Frontal cortex (tissue), 4 donors: Measurements from ENCODE around the gene HCFC1. TPM values are rescaled to one million over a fixed set of nuclear protein-coding genes. Genes with fewer than 3 reads are reported as not detected.
A peak's percentile ranks its signal among the peaks of the same experiment; 100 is the strongest.
"Not testable (repeated sequence)": the region's sequence is repeated elsewhere in the genome, so short reads cannot be mapped to it uniquely, and the experiment has no call there.

Experiments used
- DNase-seq, 2 donors: peaks; one replicate each; pipeline ENCODE4 v3.0.0; 2012; ENCODE audit warnings: low spot score in 2 of 2
- FAIRE-seq: peaks from 2 replicates; lab custom pipeline; 2012; peaks lifted over from hg19 to GRCh38; lab: Jason Lieb, UNC
- total RNA-seq: library from RNA; depleted of rRNA; stranded (reverse); fragments of >200 nt; gene quantifications from one replicate; pipeline ENCODE4 v1.2.3, GENCODE V29; 2014
- donor health status: control.
- donor health status: control.
- donor health status: control.

The HCFC1 gene
- total RNA-seq, 1 donor from 2014 or later = 9.4 TPM

GRCh38 chrX:153980394-153980793 lies 8.8 kb upstream of the HCFC1 start:
- FAIRE-seq = not testable (repeated sequence)

GRCh38 chrX:153974726-153975286 lies 3.2 kb upstream of the HCFC1 start:
- no peak for FAIRE-seq
- no peak for DNase-seq

More at GRCh38 chrX:153980394-153980793, 8.8 kb upstream of the HCFC1 start:
- DNase-seq = not testable (repeated sequence)

- DNase-seq (no peak), FAIRE-seq (no peak)
Observed at GRCh38 chrX:153974003-153974725, 2.5 kb upstream of the HCFC1 start.

GRCh38 chrX:153973127-153974002 lies 1.7 kb upstream of the HCFC1 start:
- FAIRE-seq (no peak), DNase-seq (no peak)

GRCh38 chrX:153972368-153973126 lies 929 bp upstream of the HCFC1 start, which contains the start of gene TMEM187:
TSS of gene TMEM187 (plus strand) at chrX:153972754. CDS start at chrX:153982063, 9,309 bp downstream.
- DNase-seq (peak; percentile 86 to 96), FAIRE-seq (no peak)

GRCh38 chrX:153971124-153971449 lies 531 bp downstream of the HCFC1 start:
- FAIRE-seq = no peak
- peak; percentile 71 to 90 for DNase-seq

- no peak for FAIRE-seq
- DNase-seq = peak in 1 of 2 donors; percentile 69
Observed at GRCh38 chrX:153970357-153971123, 1.1 kb downstream of the HCFC1 start.

- no peak for FAIRE-seq
- no peak for DNase-seq
Observed at GRCh38 chrX:153969904-153970356, 1.7 kb downstream of the HCFC1 start.

GRCh38 chrX:153969125-153969903 lies 2.3 kb downstream of the HCFC1 start:
- FAIRE-seq = no peak
- no peak for DNase-seq

- no peak for FAIRE-seq
- no peak for DNase-seq
Observed at GRCh38 chrX:153968754-153969124, 2.9 kb downstream of the HCFC1 start.

GRCh38 chrX:153968255-153968654 lies 3.4 kb downstream of the HCFC1 start:
- DNase-seq (no peak), FAIRE-seq (no peak)

GRCh38 chrX:153967536-153968224 lies 3.9 kb downstream of the HCFC1 start:
- no peak for DNase-seq
- FAIRE-seq = no peak

- FAIRE-seq (no peak), DNase-seq (no peak)
Observed at GRCh38 chrX:153966841-153967535, 4.6 kb downstream of the HCFC1 start.

GRCh38 chrX:153966283-153966688 lies 5.3 kb downstream of the HCFC1 start:
- FAIRE-seq (no peak), DNase-seq (no peak)

GRCh38 chrX:153965406-153965805 lies 6.2 kb downstream of the HCFC1 start:
- FAIRE-seq (no peak), DNase-seq (no peak)

- DNase-seq = no peak
- no peak for FAIRE-seq
Observed at GRCh38 chrX:153964105-153964504, 7.5 kb downstream of the HCFC1 start.

- DNase-seq (no peak), FAIRE-seq (no peak)
Observed at GRCh38 chrX:153963546-153963945, 8.1 kb downstream of the HCFC1 start.
